HL-60 (cell line): ENCODE data around the gene DNAI7.

Experiments
- CTCF ChIP-seq: IDR thresholded peaks from one replicate; pipeline ENCODE4 v1.5.1; 2011; ENCODE audit warnings: low read length, control low read depth, inconsistent platforms; ENCODE audit not compliant: insufficient read depth
- GABPA ChIP-seq: IDR thresholded peaks from 2 replicates; pipeline ENCODE4 v1.6.1; 2012; ENCODE audit warnings: low read depth
- POLR2AphosphoS5 ChIP-seq: IDR thresholded peaks from 2 replicates; pipeline ENCODE4 v1.6.1; 2012; ENCODE audit warnings: low read depth
- REST ChIP-seq: IDR thresholded peaks from 2 replicates; pipeline ENCODE4 v1.6.1; 2012; ENCODE audit warnings: low read depth; ENCODE audit not compliant: insufficient replicate concordance
- SPI1 ChIP-seq: IDR thresholded peaks from 2 replicates; pipeline ENCODE4 v1.6.1; 2012; ENCODE audit warnings: low read depth, mild to moderate bottlenecking, borderline replicate concordance

- TF ChIP-seq CTCF (no peak), POLR2AphosphoS5 (no peak), REST (no peak), GABPA (no peak), SPI1 (no peak)
These were observed 88.1 kb downstream of the DNAI7 start for GRCh38 chr12:25106818-25107217.
